B cell (primary cell): ENCODE measurements around the gene STAG1. TPM values are rescaled to one million over a fixed set of nuclear protein-coding genes. Genes with fewer than 3 reads are reported as not detected.

Source experiments
- ATAC-seq: fragments of 200-7000 bp; cut with Tn5 transposase; one replicate; pipeline ENCODE4 v1.10.0; 2021; ENCODE audit warnings: low read depth, mild to moderate bottlenecking, moderate number of reproducible peaks, moderate library complexity
- CTCF ChIA-PET: fragments of 350-600 bp; sonication (Branson Sonifier 250); formaldehyde crosslinking; loops from one replicate; lab custom pipeline; 2021; ENCODE audit warnings: antibody characterized with exemption, inconsistent platforms; lab: Charles Lee
- POLR2A ChIA-PET: fragments of 350-600 bp; sonication (Branson Sonifier 250); formaldehyde crosslinking; loops from one replicate; lab custom pipeline; 2021; ENCODE audit warnings: antibody characterized with exemption; lab: Charles Lee
- DNase-seq: peaks from one replicate; pipeline ENCODE4 v3.0.0; 2013
- H2AFZ ChIP-seq: 2 replicates; pipeline ENCODE4 v1.6.1; 2012; ENCODE audit warnings: mild to moderate bottlenecking, low read depth, low read length; ENCODE audit not compliant: insufficient read depth, poor library complexity, severe bottlenecking
- H3K27ac ChIP-seq, 2 donors: 1 replicate in 1 of 2; 2 replicates in 1 of 2; pipeline ENCODE4 v1.5.1; 2012 to 2013; ENCODE audit warnings: low read length in 2 of 2, mild to moderate bottlenecking in 2 of 2, moderate library complexity in 1 of 2
- H3K27me3 ChIP-seq, 4 experiments: fragments of 200-600 bp in 1 of 4; sonication (generic) in 1 of 4; replicated peaks in 1 of 4; 1 replicate in 2 of 4; 2 replicates in 2 of 4; pipeline versions ENCODE4 v1.6.1 to v1.7.0; 2013 to 2016; ENCODE audit warnings: low read length in 3 of 4, mild to moderate bottlenecking in 2 of 4, mixed read lengths in 1 of 4, moderate library complexity in 1 of 4; ENCODE audit not compliant: insufficient read depth in 4 of 4, control insufficient read depth in 3 of 4; ENCODE audit errors: control extremely low read depth in 1 of 4
- H3K36me3 ChIP-seq, 2 experiments: replicated peaks in 1 of 2; 1 replicate in 1 of 2; 2 replicates in 1 of 2; pipeline versions ENCODE4 v1.6.1 to v1.7.1; 2013; ENCODE audit warnings: low read length in 1 of 2; ENCODE audit not compliant: insufficient read depth in 2 of 2, control insufficient read depth in 1 of 2; ENCODE audit errors: control extremely low read depth in 1 of 2, extremely low read depth in 1 of 2
- H3K4me1 ChIP-seq, 2 donors: fragments of 200-600 bp in 1 of 2; sonication (generic) in 1 of 2; 1 replicate in 1 of 2; 2 replicates in 1 of 2; pipeline versions ENCODE4 v1.5.1 to v1.6.1; 2013 to 2017; ENCODE audit warnings: low read length in 2 of 2; ENCODE audit not compliant: control insufficient read depth in 2 of 2, insufficient read depth in 2 of 2
- H3K4me2 ChIP-seq: replicated peaks from 2 replicates; pipeline ENCODE3; 2012; ENCODE audit warnings: mild to moderate bottlenecking, low read depth, low read length; ENCODE audit not compliant: poor library complexity, severe bottlenecking
- H3K4me3 ChIP-seq, 5 experiments: fragments of 200-600 bp in 1 of 5; sonication (generic) in 1 of 5; 1 replicate in 3 of 5; 2 replicates in 2 of 5; pipeline versions ENCODE4 v1.5.1 to v1.7.0; 2011 to 2016; ENCODE audit warnings: low read length in 4 of 5, mild to moderate bottlenecking in 4 of 5, low read depth in 2 of 5, control low read depth in 1 of 5, moderate library complexity in 1 of 5; ENCODE audit not compliant: insufficient read depth in 1 of 5; ENCODE audit errors: control extremely low read depth in 1 of 5, extremely low read depth in 1 of 5
- H3K79me2 ChIP-seq: fragments of 200-600 bp; sonication (generic); one replicate; pipeline ENCODE4 v1.6.0; 2016; ENCODE audit warnings: low read length; ENCODE audit not compliant: control insufficient read depth, insufficient read depth
- H3K9ac ChIP-seq: fragments of 200-600 bp; sonication (generic); 2 replicates; pipeline ENCODE4 v1.6.1; 2017; ENCODE audit warnings: mild to moderate bottlenecking, low read length, moderate library complexity
- H3K9me3 ChIP-seq, 3 donors: one replicate each; pipeline versions ENCODE4 v1.6.1 to v1.7.1; 2013; ENCODE audit warnings: low read length in 2 of 3; ENCODE audit not compliant: control insufficient read depth in 2 of 3, insufficient read depth in 1 of 3; ENCODE audit errors: control extremely low read depth in 1 of 3
- H4K20me1 ChIP-seq: 2 replicates; pipeline ENCODE4 v1.6.0; 2012; ENCODE audit warnings: mild to moderate bottlenecking, low read length; ENCODE audit not compliant: insufficient read depth, control insufficient read depth, poor library complexity, severe bottlenecking
- H3K27ac Mint-ChIP-seq: one replicate; pipeline ENCODE4 v1.8.0; 2021; ENCODE audit warnings: mixed read lengths
- H3K27me3 Mint-ChIP-seq: one replicate; pipeline ENCODE4 v1.8.0; 2021; ENCODE audit warnings: mixed read lengths
- H3K4me1 Mint-ChIP-seq: one replicate; pipeline ENCODE4 v1.8.0; 2021; ENCODE audit warnings: mixed read lengths
- H3K4me3 Mint-ChIP-seq: one replicate; pipeline ENCODE4 v1.8.0; 2021; ENCODE audit warnings: mixed read lengths
- H3K9me3 Mint-ChIP-seq: one replicate; pipeline ENCODE4 v1.8.0; 2022; ENCODE audit warnings: mixed read lengths; ENCODE audit not compliant: insufficient read depth
- EZH2 ChIP-seq: IDR thresholded peaks from 2 replicates; pipeline ENCODE4 v1.6.1; 2012; ENCODE audit warnings: borderline replicate concordance, low read depth, mild to moderate bottlenecking, moderate library complexity, low read length; ENCODE audit not compliant: insufficient read depth, poor library complexity, severe bottlenecking
- WGBS: methylation state at CpG from one replicate; pipeline ENCODE4 v1.1.5; 2013; ENCODE audit warnings: missing lambda C conversion rate; ENCODE audit not compliant: insufficient coverage; 5-methylcytosine and 5-hydroxymethylcytosine counted together
- intact Hi-C: fragments of 100-400 bp; cut with micrococcal nuclease; formaldehyde crosslinking; loops from one replicate; pipeline ENCODE4 v1.10.0; 2022
- polyA plus RNA-seq: library from polyadenylated mRNA; depleted of rRNA; stranded (reverse); fragments of >200 nt; gene quantifications from 2 replicates; pipeline ENCODE4 v1.2.3, GENCODE V29; 2012
- total RNA-seq, 2 donors: library from RNA; stranded (reverse); fragments of 120-200 nt in 1 of 2; gene quantifications; 1 replicate in 1 of 2; 2 replicates in 1 of 2; pipeline versions ENCODE4 v1.2.3 to v1.2.4, GENCODE V29; 2013 to 2022
- TF ChIP-seq, protein P1 (sequence below): fragments of 200-600 bp; IDR thresholded peaks from one replicate; pipeline ENCODE4 v1.8.0; 2022; ENCODE audit warnings: antibody characterized with exemption, mild to moderate bottlenecking

The STAG1 gene
- total and polyA plus RNA-seq, 2 donors (not counting 1 experiment from before 2014, with no cell fraction given) = 9.2 to 77.0 TPM

DNA sequence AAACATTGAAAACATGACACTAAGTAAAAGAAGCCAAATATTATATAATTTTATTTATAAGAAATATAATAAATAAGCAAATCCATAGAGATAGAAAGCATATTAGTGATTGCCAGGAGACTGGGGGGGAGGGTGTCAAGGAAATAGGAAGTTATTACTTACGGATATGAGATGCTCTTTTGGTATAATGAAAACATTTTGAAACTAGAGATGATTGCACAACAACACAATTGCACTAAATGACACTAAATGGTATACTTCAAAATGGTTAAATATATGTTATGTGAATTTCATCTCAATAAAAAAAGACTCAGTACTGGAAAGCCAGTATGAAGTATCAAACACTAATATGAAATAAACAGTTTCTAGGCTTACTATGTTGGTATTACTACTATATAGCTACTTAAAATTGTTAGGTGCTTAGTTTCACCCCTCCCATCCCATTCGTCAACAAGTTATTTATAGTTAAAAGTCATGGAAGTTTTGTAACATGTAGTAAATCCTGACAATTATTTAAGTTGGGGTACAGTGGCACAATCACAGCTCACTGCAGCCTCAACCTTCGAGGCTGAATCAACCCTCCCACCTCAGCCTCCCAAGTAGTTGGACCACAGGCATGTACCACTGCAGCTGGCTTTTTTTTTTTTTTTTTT is 43.7 kb downstream of the STAG1 start:
- H3K36me3 ChIP-seq = peaks cover 0 to 2% of the 10 kb centered on the region in 2 experiments
- no peak overlapping the region for H2AFZ ChIP-seq
- ATAC-seq (no peak), DNase-seq (no peak)
- no peak overlapping the region for H3K9ac ChIP-seq
- WGBS = no CpG with 5 or more reads among the region's 3 CpGs
- Mint-ChIP-seq H3K4me1 (peaks cover 29% of the 10 kb centered on the region), H3K9me3 (no peaks in the 10 kb centered on the region), H3K4me3 (no peak overlapping the region), H3K27me3 (no peaks in the 10 kb centered on the region), H3K27ac (no peak overlapping the region)
- POLR2A ChIA-PET = interaction anchor here (0.6 kb wide), 1 partner anchor 251 kb away, joined by 9 read pairs; no protein-coding TSS in a partner anchor
- intact Hi-C loops = no loop called here
- H3K4me1 ChIP-seq = no peaks in the 10 kb centered on the region
- CTCF ChIA-PET = no interaction called here
- H3K27me3 ChIP-seq = no peaks in the 10 kb centered on the region
- no peak for TF ChIP-seq EZH2
- TF ChIP-seq, protein P1, sequence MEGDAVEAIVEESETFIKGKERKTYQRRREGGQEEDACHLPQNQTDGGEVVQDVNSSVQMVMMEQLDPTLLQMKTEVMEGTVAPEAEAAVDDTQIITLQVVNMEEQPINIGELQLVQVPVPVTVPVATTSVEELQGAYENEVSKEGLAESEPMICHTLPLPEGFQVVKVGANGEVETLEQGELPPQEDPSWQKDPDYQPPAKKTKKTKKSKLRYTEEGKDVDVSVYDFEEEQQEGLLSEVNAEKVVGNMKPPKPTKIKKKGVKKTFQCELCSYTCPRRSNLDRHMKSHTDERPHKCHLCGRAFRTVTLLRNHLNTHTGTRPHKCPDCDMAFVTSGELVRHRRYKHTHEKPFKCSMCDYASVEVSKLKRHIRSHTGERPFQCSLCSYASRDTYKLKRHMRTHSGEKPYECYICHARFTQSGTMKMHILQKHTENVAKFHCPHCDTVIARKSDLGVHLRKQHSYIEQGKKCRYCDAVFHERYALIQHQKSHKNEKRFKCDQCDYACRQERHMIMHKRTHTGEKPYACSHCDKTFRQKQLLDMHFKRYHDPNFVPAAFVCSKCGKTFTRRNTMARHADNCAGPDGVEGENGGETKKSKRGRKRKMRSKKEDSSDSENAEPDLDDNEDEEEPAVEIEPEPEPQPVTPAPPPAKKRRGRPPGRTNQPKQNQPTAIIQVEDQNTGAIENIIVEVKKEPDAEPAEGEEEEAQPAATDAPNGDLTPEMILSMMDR = no peak
- no peak overlapping the region for H3K27ac ChIP-seq
- H3K4me3 ChIP-seq = no peak overlapping the region
- H3K9me3 ChIP-seq = peaks cover 0 to 2% (median 0%) of the 10 kb centered on the region in 3 donors
- peaks cover 98% of the 10 kb centered on the region for H3K79me2 ChIP-seq
- peaks cover 45% of the 10 kb centered on the region for H4K20me1 ChIP-seq
- H3K4me2 ChIP-seq = no peak overlapping the region

DNA sequence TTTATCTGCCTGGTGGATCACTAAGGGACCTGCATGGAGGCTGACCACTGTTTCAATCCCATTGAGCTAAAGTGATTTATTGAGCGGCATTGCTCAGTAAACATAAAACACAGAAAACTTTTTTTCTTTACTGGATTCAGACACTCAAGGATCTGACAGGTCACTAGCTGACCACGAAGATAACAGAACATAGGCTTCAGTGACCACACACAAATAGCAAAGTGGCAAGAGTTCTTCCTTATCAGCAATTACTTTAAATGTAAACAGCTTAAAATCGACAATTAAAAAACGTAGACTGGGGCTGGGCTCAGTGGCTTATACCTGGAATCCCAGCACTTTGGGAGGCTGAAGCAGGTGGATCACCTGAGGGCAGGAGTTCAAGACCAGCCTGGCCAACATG is 48.7 kb downstream of the STAG1 start:
- Mint-ChIP-seq H3K27me3 (no peaks in the 10 kb centered on the region), H3K4me3 (no peak overlapping the region), H3K27ac (no peak overlapping the region), H3K4me1 (peaks cover 43% of the 10 kb centered on the region), H3K9me3 (no peaks in the 10 kb centered on the region)
- ATAC-seq (no peak), DNase-seq (no peak)
- H3K4me2 ChIP-seq = no peak overlapping the region
- WGBS = 100% methylated on average over 3 of the region's 4 CpGs
- TF ChIP-seq, protein P1 = no peak
- no peak for TF ChIP-seq EZH2
- no peak overlapping the region for H3K27ac ChIP-seq
- intact Hi-C loops = no loop called here
- H2AFZ ChIP-seq = no peak overlapping the region
- H4K20me1 ChIP-seq = peaks cover 44% of the 10 kb centered on the region
- H3K4me1 ChIP-seq = peaks cover 0 to 7% of the 10 kb centered on the region in 2 donors
- no peaks in the 10 kb centered on the region for H3K36me3 ChIP-seq
- CTCF ChIA-PET = no interaction called here
- H3K4me3 ChIP-seq = no peak overlapping the region
- POLR2A ChIA-PET = no interaction called here
- no peaks in the 10 kb centered on the region for H3K27me3 ChIP-seq
- peaks cover 99% of the 10 kb centered on the region for H3K79me2 ChIP-seq
- H3K9ac ChIP-seq = no peak overlapping the region
- H3K9me3 ChIP-seq = peaks cover 0 to 6% (median 2%) of the 10 kb centered on the region in 3 donors
